Measurements from ENCODE around the gene ITPR1.

- TF ChIP-seq POLR2A (IDR thresholded peaks at IDR 0.05) (no peak), CTCF (IDR thresholded peaks at IDR 0.05) (no peak)
Observed at GRCh38 chr3:4814305-4814903, 321.3 kb downstream of the ITPR1 start.

Measured in esophagus squamous epithelium (tissue), 4 donors.